SHP77 (cell line): ENCODE measurements around the gene C8G.
A peak's percentile ranks its signal among the peaks of the same experiment; 100 is the strongest.

ENCODE experiments used
- DNase-seq, 2 experiments: peaks; one replicate each; lab custom pipeline; 2025; lab: John Stamatoyannopoulos, UW

C8G gene

DNA sequence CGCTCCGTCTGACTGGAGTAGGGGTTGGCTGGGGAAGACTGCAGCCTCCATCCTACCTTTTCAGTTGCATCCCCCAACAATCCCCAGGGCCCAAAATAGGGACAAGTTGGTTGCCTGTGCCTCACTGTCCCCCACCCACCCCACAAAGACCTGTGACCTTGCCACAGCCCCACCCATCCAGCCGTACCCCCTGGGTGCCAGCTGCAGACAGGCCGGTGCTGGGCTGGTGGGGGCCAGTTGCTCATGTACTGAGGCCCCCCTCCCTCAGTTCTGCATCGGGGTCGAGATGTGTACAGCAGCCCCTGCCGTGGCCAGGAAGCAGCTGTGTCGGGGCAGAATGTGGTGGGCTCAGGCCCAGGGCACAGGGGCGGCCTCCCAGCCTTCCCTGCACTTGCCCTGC is 38.1 kb downstream of the C8G start:
- no peak for DNase-seq

- no peak for DNase-seq
These were observed 38.7 kb downstream of the C8G start for GRCh38 chr9:136983656-136984314.

GRCh38 chr9:136984464-136985026 is 39.5 kb downstream of the C8G start:
- no peak for DNase-seq

GRCh38 chr9:136985027-136985602 is 40.1 kb downstream of the C8G start:
- no peak for DNase-seq

- no peak for DNase-seq
These were observed 40.8 kb downstream of the C8G start for GRCh38 chr9:136985853-136986252.

- DNase-seq: no peak
These were observed 43.8 kb downstream of the C8G start for GRCh38 chr9:136988872-136989271.

DNA sequence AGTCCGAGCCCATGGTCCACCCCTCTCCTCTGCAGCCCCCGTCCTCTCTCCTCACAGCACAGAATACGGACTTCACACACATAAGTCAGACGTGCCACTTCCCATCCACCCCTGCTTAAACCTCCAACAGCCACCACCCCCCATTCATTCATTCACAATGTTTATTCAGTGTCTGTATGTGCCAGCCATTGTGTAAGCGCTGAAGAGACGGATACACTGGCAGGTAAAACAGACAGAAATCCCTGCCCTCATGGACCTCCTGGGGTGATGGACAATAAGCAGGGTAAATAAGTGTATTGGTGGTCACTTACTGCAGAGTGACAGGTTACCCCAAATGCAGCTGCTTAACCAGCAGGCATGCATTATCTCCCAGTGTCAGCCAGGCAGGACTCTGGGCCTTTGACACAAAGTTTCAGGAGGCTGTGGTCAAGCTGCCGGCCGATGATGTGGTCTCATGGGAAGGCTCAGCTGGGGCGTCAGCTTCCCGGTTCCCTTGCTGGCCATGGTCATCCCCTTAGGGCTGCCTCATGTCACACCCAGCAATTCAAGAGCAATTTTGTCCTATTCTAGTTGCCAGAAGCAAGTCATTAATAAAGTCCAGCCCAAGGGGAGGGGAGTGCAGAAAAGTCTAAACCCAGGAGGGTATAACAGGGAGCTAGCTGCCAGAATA is 45.3 kb downstream of the C8G start:
- no peak for DNase-seq

DNA sequence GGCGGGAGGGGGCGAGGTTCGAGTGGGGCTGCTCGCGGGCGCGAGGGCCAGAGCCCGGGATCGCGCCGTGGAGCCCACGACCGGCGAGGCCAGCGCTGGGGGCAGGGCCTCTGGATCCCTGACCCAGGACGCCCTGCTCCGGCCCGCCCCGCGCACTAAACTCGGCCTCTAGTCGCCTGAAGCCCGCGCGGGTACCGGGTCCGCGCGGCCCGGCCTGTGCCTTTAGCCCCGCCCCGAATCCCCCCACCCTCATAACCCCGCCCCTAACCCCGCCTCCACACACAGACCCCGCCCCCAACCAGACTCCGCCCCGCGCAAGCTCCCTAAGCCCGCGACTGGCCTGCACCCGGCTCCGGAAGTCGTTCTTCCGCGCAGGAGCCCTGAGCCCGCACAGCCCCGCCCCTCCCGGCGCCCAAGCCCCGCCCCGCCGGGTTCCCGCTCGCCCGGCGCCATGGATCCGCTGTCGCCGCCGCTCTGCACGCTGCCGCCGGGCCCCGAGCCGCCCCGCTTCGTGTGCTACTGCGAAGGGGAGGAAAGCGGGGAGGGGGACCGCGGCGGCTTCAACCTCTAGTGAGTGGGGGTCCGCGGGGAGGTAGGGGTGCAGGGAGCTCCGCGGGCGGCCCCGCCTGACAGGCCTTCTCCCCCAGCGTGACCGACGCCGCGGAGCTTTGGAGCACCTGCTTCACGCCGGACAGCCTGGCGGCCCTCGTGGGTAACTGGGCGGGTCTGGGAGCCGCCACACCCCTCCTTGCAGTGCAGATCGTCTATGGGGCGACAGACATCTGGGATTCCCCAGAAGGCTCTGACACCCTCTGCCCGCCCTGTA is 47.2 kb downstream of the C8G start, which contains the start of gene PAXX:
Gene PAXX, plus strand, starts transcription at position 430 of the 826 bp plus-strand sequence. Its CDS starts 22 bp downstream, at position 452.
- peak; percentile 69 to 91 for DNase-seq

GRCh38 chr9:136992819-136993369 is 47.9 kb downstream of the C8G start:
- DNase-seq: no peak

DNA sequence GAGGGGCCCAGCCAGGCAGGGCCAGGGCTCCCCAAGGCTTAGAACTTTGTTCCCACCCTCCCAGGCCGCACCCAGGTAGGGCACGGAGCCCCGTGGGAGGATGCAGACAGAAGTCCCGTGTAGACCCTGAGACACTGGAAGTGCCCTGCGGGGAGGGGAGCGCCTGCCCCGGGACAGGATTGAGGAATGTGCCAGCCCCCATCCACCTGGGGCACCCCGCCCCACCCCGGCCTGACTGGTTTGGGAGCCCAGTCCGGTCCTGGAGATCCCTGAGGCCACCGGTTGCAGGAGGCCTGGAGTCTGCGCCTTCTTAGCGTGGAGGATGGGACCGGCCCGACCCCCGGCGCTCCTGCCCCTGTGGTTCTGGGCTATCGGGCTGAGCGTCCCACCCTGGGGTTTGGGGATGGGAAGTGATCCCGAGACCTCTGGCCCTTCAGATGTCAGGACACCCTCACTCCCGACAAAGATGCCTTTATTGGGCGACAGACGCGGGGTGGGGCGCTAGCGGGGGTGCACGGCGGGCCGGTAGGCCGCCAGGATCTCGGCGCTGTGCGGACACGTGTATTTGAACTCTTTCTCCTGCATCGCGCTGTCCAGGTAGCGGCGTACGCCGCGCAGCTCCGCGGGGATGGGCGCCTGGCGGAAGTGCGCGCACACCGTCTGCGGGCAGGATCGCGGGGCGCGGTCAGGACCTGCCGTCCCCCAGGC is 49.3 kb downstream of the C8G start:
- no peak for DNase-seq

GRCh38 chr9:136994888-136995230 is 49.8 kb downstream of the C8G start:
- no peak for DNase-seq

GRCh38 chr9:136995362-136995761 is 50.3 kb downstream of the C8G start:
- no peak for DNase-seq

DNA sequence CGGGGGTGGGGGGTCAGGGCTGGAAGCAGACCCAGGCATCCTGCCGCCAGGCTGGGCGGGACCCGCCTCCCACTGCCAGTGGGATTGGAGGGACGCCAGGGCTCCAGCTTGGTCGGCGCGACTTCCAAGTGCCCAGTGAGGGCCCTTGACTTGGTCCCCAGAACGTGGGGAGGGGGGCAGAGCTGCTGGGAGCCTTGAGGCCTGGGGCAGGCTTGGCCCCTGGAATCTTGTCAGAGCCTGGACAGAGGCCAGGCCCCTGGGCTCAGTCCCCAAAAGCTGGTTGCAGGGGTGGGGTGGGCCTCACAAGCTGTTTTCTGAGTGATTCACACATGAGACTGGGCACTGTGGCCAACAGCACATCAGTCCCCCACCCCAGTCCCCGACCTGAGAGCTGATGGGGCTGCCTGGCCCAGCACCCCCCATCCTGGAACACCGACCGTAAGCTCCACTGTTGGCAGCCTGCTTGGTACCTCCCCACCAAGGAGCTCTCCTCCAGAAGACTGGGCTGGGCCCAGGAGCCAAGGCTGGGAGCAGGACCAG is 50.8 kb downstream of the C8G start:
- DNase-seq: no peak
